CD4-positive, alpha-beta memory T cell (primary cell): ENCODE measurements around the gene HNRNPF. TPM values are rescaled to one million over a fixed set of nuclear protein-coding genes. Genes with fewer than 3 reads are reported as not detected.
A peak's percentile ranks its signal among the peaks of the same experiment; 100 is the strongest.

ENCODE experiments used
- CTCF ChIA-PET: fragments of 350-600 bp; sonication (Branson Sonifier 250); formaldehyde crosslinking; loops from one replicate; lab custom pipeline; 2021; ENCODE audit warnings: inconsistent platforms; ENCODE audit not compliant: partially characterized antibody; lab: Charles Lee
- POLR2A ChIA-PET: fragments of 350-600 bp; sonication (Branson Sonifier 250); formaldehyde crosslinking; loops from one replicate; lab custom pipeline; 2021; ENCODE audit not compliant: partially characterized antibody; lab: Charles Lee
- DNase-seq, 5 donors: peaks; one replicate each; pipeline versions ENCODE4 v3.0.0 to v3.0.0-alpha.2; 2020 to 2022; ENCODE audit warnings: mixed read lengths in 1 of 5
- H3K27ac ChIP-seq: one replicate; pipeline ENCODE4 v1.7.0; 2013; ENCODE audit warnings: low read depth, low read length
- H3K27me3 ChIP-seq: 2 replicates; pipeline ENCODE4 v1.7.0; 2013; ENCODE audit warnings: mild to moderate bottlenecking, low read length, moderate library complexity; ENCODE audit not compliant: insufficient read depth
- H3K36me3 ChIP-seq: 2 replicates; pipeline ENCODE4 v1.7.0; 2013; ENCODE audit warnings: mild to moderate bottlenecking, low read length, moderate library complexity; ENCODE audit not compliant: insufficient read depth
- H3K4me1 ChIP-seq: 2 replicates; pipeline ENCODE4 v1.7.0; 2013; ENCODE audit warnings: mild to moderate bottlenecking, low read length, moderate library complexity; ENCODE audit not compliant: insufficient read depth
- H3K4me3 ChIP-seq, 2 donors: one replicate each; pipeline ENCODE4 v1.7.0; 2013; ENCODE audit warnings: low read length in 2 of 2, mild to moderate bottlenecking in 1 of 2
- H3K9me3 ChIP-seq, 2 donors: one replicate each; pipeline ENCODE4 v1.7.0; 2013; ENCODE audit warnings: low read length in 2 of 2, control low read depth in 1 of 2; ENCODE audit not compliant: control insufficient read depth in 1 of 2
- H3K27ac Mint-ChIP-seq, 7 donors: one replicate each; pipeline ENCODE4 v1.8.0; 2020 to 2021; ENCODE audit warnings: mixed read lengths in 7 of 7, mild to moderate bottlenecking in 6 of 7, inconsistent platforms in 3 of 7, moderate library complexity in 3 of 7
- H3K27me3 Mint-ChIP-seq, 2 donors: one replicate each; pipeline ENCODE4 v1.8.0; 2020 to 2021; ENCODE audit warnings: mixed read lengths in 2 of 2
- H3K36me3 Mint-ChIP-seq, 2 donors: one replicate each; pipeline ENCODE4 v1.8.0; 2020 to 2021; ENCODE audit warnings: mixed read lengths in 2 of 2, inconsistent platforms in 1 of 2, mild to moderate bottlenecking in 1 of 2
- H3K4me1 Mint-ChIP-seq, 4 donors: one replicate each; pipeline ENCODE4 v1.8.0; 2020 to 2021; ENCODE audit warnings: mixed read lengths in 4 of 4, mild to moderate bottlenecking in 1 of 4
- H3K4me3 Mint-ChIP-seq, 8 donors: one replicate each; pipeline ENCODE4 v1.8.0; 2020 to 2021; ENCODE audit warnings: mixed read lengths in 8 of 8, mild to moderate bottlenecking in 7 of 8, moderate library complexity in 6 of 8, inconsistent platforms in 3 of 8
- H3K9me3 Mint-ChIP-seq, 8 donors: one replicate each; pipeline ENCODE4 v1.8.0; 2020 to 2021; ENCODE audit warnings: mixed read lengths in 8 of 8, mild to moderate bottlenecking in 5 of 8, inconsistent platforms in 3 of 8, moderate library complexity in 1 of 8
- intact Hi-C: fragments of 100-400 bp; cut with micrococcal nuclease; formaldehyde crosslinking; loops from one replicate; pipeline ENCODE4 v1.15.1; 2023
- polyA plus RNA-seq, 2 donors: library from polyadenylated mRNA; unstranded; fragments of 300-500 nt; fragmentation: Illumina TruSeq; gene quantifications; one replicate each; pipeline ENCODE4 v1.2.3, GENCODE V29; 2021
- total RNA-seq, 2 experiments: library from RNA; stranded (reverse); gene quantifications; one replicate each; pipeline ENCODE4 v1.2.3, GENCODE V29; 2021

Gene HNRNPF
- total and polyA plus RNA-seq, 4 experiments from 2014 or later, result 204 to 296 (median 224) TPM

- Histone ChIP-seq H3K4me1 (no peaks in the 10 kb centered on the region), H3K27me3 (no peaks in the 10 kb centered on the region), H3K4me3 (no peak overlapping the region), H3K36me3 (no peaks in the 10 kb centered on the region), H3K27ac (no peak overlapping the region), H3K9me3 (no peaks in the 10 kb centered on the region)
- CTCF ChIA-PET, result no interaction called here
- intact Hi-C loops, result no loop called here
- Mint-ChIP-seq H3K27ac (peak overlapping the region in 2 of 7 donors; percentile 46 to 63), H3K36me3 (no peaks in the 10 kb centered on the region), H3K4me3 (no peak overlapping the region), H3K4me1 (peaks cover 0 to 9% (median 5%) of the 10 kb centered on the region in 4 donors), H3K27me3 (no peaks in the 10 kb centered on the region), H3K9me3 (no peaks in the 10 kb centered on the region)
- no peak for DNase-seq
- POLR2A ChIA-PET, result interaction anchor here (1.0 kb wide), 1 partner anchor 22 kb away, joined by 4 read pairs; no protein-coding TSS in a partner anchor
These were observed 34.8 kb downstream of the HNRNPF start for GRCh38 chr10:43374194-43374593.

DNA sequence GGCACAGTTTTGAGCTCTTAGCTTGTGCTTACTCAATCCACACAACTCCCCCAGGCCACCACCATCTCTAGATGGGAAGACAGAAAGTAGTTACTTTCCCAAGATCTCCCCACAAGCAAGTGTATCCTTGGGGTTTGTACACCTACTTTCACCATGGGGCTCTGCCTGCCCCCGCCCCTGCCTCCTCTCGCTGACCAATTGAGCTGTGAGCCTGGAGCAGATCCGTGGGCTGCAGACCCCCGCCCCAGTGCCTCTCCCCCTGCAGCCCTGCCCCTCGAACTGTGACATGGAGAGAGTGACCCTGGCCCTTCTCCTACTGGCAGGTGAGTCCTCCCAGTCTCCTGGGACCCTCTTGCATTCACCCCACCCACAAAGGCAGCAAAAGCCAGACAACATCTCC, 35.5 kb downstream of the HNRNPF start:
- Histone ChIP-seq H3K9me3 (no peaks in the 10 kb centered on the region), H3K27ac (no peak overlapping the region), H3K4me1 (no peaks in the 10 kb centered on the region), H3K27me3 (no peaks in the 10 kb centered on the region), H3K36me3 (no peaks in the 10 kb centered on the region), H3K4me3 (no peak overlapping the region)
- Mint-ChIP-seq H3K4me3 (no peak overlapping the region), H3K27ac (no peak overlapping the region), H3K4me1 (peaks cover 0 to 9% (median 5%) of the 10 kb centered on the region in 4 donors), H3K36me3 (no peaks in the 10 kb centered on the region), H3K9me3 (no peaks in the 10 kb centered on the region), H3K27me3 (no peaks in the 10 kb centered on the region)
- ChIA-PET CTCF (no interaction called here), POLR2A (interaction anchor here (1.0 kb wide), 1 partner anchor 23 kb away, joined by 4 read pairs; no protein-coding TSS in a partner anchor)
- intact Hi-C loops, result no loop called here
- no peak for DNase-seq

- H3K9me3 ChIP-seq, result no peaks in the 10 kb centered on the region
- H3K36me3 ChIP-seq, result no peaks in the 10 kb centered on the region
- Mint-ChIP-seq H3K9me3 (no peaks in the 10 kb centered on the region), H3K4me1 (peaks cover 0 to 9% (median 5%) of the 10 kb centered on the region in 4 donors), H3K36me3 (no peaks in the 10 kb centered on the region), H3K4me3 (no peak overlapping the region), H3K27me3 (no peaks in the 10 kb centered on the region), H3K27ac (no peak overlapping the region)
- H3K27me3 ChIP-seq, result no peaks in the 10 kb centered on the region
- H3K4me1 ChIP-seq, result no peaks in the 10 kb centered on the region
- intact Hi-C loops, result no loop called here
- POLR2A ChIA-PET, result no interaction called here
- CTCF ChIA-PET, result no interaction called here
- H3K4me3 ChIP-seq, result no peak overlapping the region
- H3K27ac ChIP-seq, result no peak overlapping the region
- no peak for DNase-seq
These were observed 36.1 kb downstream of the HNRNPF start for GRCh38 chr10:43372765-43373361.

DNA sequence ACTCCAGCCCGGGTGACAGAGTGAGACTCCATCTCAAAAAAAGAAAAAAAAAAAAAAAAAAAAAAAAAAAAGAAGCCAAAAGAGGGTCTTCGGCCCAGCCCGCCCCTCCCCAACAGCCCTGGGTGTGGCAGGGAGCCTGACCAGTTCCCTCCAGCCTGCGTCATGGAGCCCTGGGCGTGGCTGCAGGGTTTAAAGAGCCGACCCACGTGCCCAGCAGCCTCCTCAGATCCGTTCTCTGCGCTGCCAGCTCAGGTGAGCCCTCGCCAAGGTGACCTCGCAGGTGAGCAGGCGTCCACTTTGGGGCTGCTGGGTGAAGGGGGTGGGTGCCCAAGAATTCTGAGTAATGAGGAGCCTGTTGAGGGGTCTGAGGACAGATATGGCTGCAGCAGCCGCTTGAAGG, 37.6 kb downstream of the HNRNPF start, which contains the start of gene FXYD4:
Gene FXYD4 (plus strand): TSS at position 219 of the 400 bp plus-strand sequence. CDS start 2,111 bp downstream, outside the sequence.
- Mint-ChIP-seq H3K4me1 (peaks cover 0 to 9% (median 5%) of the 10 kb centered on the region in 4 donors), H3K27me3 (no peaks in the 10 kb centered on the region), H3K36me3 (no peaks in the 10 kb centered on the region), H3K27ac (peak within 1 kb of the TSS in 1 of 7 donors; percentile 60), H3K4me3 (no peak within 1 kb of the TSS), H3K9me3 (no peaks in the 10 kb centered on the region)
- ChIA-PET CTCF (interaction anchor here (0.8 kb wide), 1 partner anchor 167 kb away, joined by 3 read pairs; no protein-coding TSS in a partner anchor), POLR2A (interaction anchor here (1.2 kb wide), 1 partner anchor 9 kb away, joined by 3 read pairs; no protein-coding TSS in a partner anchor)
- DNase-seq, result no peak
- no peak within 1 kb of the TSS for H3K27ac ChIP-seq
- no peaks in the 10 kb centered on the region for H3K27me3 ChIP-seq
- H3K4me1 ChIP-seq, result no peaks in the 10 kb centered on the region
- H3K36me3 ChIP-seq, result no peaks in the 10 kb centered on the region
- H3K9me3 ChIP-seq, result no peaks in the 10 kb centered on the region
- no peak within 1 kb of the TSS for H3K4me3 ChIP-seq
- intact Hi-C loops, result no loop called here

DNA sequence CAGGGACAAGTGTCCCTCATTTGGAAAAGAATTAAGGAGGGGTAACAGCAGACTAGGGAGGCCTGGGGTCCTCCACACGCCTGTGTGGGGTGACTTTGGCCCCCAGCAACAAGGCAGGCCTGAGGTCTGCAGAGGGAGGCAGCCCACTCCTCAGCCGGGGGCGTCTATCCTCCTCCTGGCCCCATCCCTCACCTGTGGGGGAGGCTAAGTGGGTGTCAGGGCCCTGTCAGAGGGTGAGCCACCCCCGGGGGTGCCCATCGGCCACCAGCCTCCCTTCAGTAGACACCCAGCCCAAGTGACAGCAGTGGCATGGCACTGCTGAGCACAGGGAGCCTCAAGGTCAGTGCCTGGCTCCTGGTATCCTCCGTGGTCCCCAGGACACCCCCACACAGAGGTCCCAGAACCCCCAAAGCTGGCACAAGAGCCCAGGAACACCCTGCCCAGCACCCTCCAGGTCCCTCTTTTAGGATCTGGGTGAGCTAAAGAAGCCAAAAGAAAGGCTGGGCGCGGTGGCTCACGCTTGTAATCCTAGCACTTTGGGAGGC, 38.2 kb downstream of the HNRNPF start:
- POLR2A ChIA-PET, result interaction anchor here (1.2 kb wide), 1 partner anchor 9 kb away, joined by 3 read pairs; no protein-coding TSS in a partner anchor
- no peak for DNase-seq
- H3K36me3 Mint-ChIP-seq, result no peaks in the 10 kb centered on the region

DNA sequence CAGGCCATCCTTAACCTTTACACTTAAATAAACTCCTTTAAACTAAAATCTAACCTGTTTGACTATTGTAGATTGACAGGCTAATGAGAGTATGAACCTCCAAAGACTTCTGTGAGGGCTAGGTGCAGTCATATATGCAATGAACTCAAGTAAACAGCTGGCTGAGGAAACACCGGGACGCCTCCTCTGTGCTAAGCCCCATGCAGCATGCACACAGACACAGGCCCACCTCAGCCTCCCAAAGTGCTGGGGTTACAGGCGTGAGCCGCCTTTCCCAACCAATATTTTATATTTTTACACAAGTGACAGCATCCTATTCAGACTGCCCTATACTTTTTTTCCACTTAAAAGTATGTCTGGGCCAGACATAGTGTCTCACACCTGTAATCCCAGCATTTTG, 39.1 kb downstream of the HNRNPF start:
- Mint-ChIP-seq H3K4me1 (peaks cover 2 to 9% (median 5%) of the 10 kb centered on the region in 4 donors), H3K9me3 (no peaks in the 10 kb centered on the region), H3K27ac (no peak overlapping the region), H3K4me3 (no peak overlapping the region), H3K36me3 (no peaks in the 10 kb centered on the region), H3K27me3 (no peaks in the 10 kb centered on the region)
- ChIA-PET CTCF (no interaction called here), POLR2A (no interaction called here)
- no peak overlapping the region for H3K27ac ChIP-seq
- H3K36me3 ChIP-seq, result no peaks in the 10 kb centered on the region
- intact Hi-C loops, result loop anchor here (10.0 kb wide), 1 partner anchor 205 kb away; the partner anchor contains the start of gene ZNF239
- no peaks in the 10 kb centered on the region for H3K4me1 ChIP-seq
- H3K9me3 ChIP-seq, result no peaks in the 10 kb centered on the region
- no peak overlapping the region for H3K4me3 ChIP-seq
- no peaks in the 10 kb centered on the region for H3K27me3 ChIP-seq
- no peak for DNase-seq

More for the DNA sequence above, 38.2 kb downstream of the HNRNPF start:
- intact Hi-C loops, result no loop called here
- Mint-ChIP-seq H3K4me3 (no peak overlapping the region), H3K27me3 (no peaks in the 10 kb centered on the region), H3K27ac (no peak overlapping the region), H3K9me3 (no peaks in the 10 kb centered on the region), H3K4me1 (peaks cover 0 to 9% (median 5%) of the 10 kb centered on the region in 4 donors)
- no peaks in the 10 kb centered on the region for H3K27me3 ChIP-seq
- H3K4me1 ChIP-seq, result no peaks in the 10 kb centered on the region
- no peaks in the 10 kb centered on the region for H3K9me3 ChIP-seq
- CTCF ChIA-PET, result interaction anchor here (0.8 kb wide), 1 partner anchor 166 kb away, joined by 3 read pairs; no protein-coding TSS in a partner anchor
- no peak overlapping the region for H3K4me3 ChIP-seq
- no peaks in the 10 kb centered on the region for H3K36me3 ChIP-seq
- no peak overlapping the region for H3K27ac ChIP-seq

DNA sequence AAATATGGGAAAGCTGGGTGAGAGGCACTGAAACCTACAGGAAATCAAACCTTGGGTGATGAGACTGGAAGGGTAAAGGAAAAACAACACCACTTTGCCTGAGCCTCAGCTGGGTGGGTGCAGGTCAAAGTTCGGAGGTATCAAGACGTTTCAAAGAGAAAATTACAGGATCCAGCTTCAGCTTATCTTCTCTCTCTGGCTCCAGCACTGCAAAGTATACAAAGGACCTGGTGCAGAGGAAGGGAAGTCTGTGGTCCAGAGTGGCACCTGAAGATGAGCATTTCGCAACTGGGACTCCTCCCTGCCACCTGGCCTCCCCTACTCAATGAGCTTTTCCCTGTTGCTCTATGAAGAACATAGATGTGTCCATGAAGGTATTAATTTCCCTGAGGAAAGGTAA, 44.0 kb downstream of the HNRNPF start:
- Histone ChIP-seq H3K27me3 (no peaks in the 10 kb centered on the region), H3K9me3 (no peaks in the 10 kb centered on the region), H3K4me1 (peaks cover 19% of the 10 kb centered on the region), H3K27ac (no peak overlapping the region), H3K4me3 (no peak overlapping the region), H3K36me3 (no peaks in the 10 kb centered on the region)
- ChIA-PET POLR2A (no interaction called here), CTCF (no interaction called here)
- H3K4me1 Mint-ChIP-seq, result peaks cover 19 to 32% (median 26%) of the 10 kb centered on the region in 4 donors
- H3K9me3 Mint-ChIP-seq, result no peaks in the 10 kb centered on the region
- peak overlapping the region in 1 of 8 donors; percentile 10 for H3K4me3 Mint-ChIP-seq
- intact Hi-C loops, result loop anchor here (10.0 kb wide), 1 partner anchor 210 kb away; the partner anchor contains the start of gene ZNF239
- no peaks in the 10 kb centered on the region for H3K36me3 Mint-ChIP-seq
- H3K27ac Mint-ChIP-seq, result peak overlapping the region in 2 of 7 donors; percentile 31 to 32
- DNase-seq, result no peak
- H3K27me3 Mint-ChIP-seq, result no peaks in the 10 kb centered on the region
